Sigmoid colon (tissue), 4 donors: Measurements from ENCODE around the gene PRRG1.

ENCODE experiments used
- EP300 ChIP-seq, 4 donors: sonication (generic); formaldehyde crosslinking; IDR thresholded peaks; one replicate each; pipeline ENCODE4 v1.6.1; 2017; ENCODE audit warnings: antibody characterized with exemption in 4 of 4
- POLR2A ChIP-seq, 2 donors: fragments of 450-650 bp; IDR thresholded peaks; one replicate each; pipeline ENCODE4 v1.6.1; 2016; ENCODE audit warnings: antibody characterized with exemption in 2 of 2, mild to moderate bottlenecking in 2 of 2, moderate library complexity in 2 of 2
- POLR2AphosphoS5 ChIP-seq, 4 donors: sonication (generic); formaldehyde crosslinking; IDR thresholded peaks; one replicate each; pipeline ENCODE4 v1.6.1; 2017; ENCODE audit warnings: antibody characterized with exemption in 4 of 4
- TF ChIP-seq, protein P1 (sequence below), 4 experiments: fragments of 450-650 bp in 3 of 4; fragments of 200-600 bp in 1 of 4; IDR thresholded peaks; one replicate each; pipeline ENCODE4 v1.5.1; 2016 to 2019; ENCODE audit warnings: antibody characterized with exemption in 4 of 4, mild to moderate bottlenecking in 3 of 4, moderate library complexity in 2 of 4

- TF ChIP-seq, protein P1, sequence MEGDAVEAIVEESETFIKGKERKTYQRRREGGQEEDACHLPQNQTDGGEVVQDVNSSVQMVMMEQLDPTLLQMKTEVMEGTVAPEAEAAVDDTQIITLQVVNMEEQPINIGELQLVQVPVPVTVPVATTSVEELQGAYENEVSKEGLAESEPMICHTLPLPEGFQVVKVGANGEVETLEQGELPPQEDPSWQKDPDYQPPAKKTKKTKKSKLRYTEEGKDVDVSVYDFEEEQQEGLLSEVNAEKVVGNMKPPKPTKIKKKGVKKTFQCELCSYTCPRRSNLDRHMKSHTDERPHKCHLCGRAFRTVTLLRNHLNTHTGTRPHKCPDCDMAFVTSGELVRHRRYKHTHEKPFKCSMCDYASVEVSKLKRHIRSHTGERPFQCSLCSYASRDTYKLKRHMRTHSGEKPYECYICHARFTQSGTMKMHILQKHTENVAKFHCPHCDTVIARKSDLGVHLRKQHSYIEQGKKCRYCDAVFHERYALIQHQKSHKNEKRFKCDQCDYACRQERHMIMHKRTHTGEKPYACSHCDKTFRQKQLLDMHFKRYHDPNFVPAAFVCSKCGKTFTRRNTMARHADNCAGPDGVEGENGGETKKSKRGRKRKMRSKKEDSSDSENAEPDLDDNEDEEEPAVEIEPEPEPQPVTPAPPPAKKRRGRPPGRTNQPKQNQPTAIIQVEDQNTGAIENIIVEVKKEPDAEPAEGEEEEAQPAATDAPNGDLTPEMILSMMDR (IDR thresholded peaks at IDR 0.05), result no peak
- TF ChIP-seq POLR2A (IDR thresholded peaks at IDR 0.05) (no peak), EP300 (IDR thresholded peaks at IDR 0.05) (no peak), POLR2AphosphoS5 (IDR thresholded peaks at IDR 0.05) (no peak)
These were observed 85.2 kb downstream of the PRRG1 start for GRCh38 chrX:37434362-37434761.
